Brain microvascular endothelial cell (primary cell): ENCODE data around the gene PRR14.
"Not testable (repeated sequence)": the region's sequence is repeated elsewhere in the genome, so short reads cannot be mapped to it uniquely, and the experiment has no call there.

Source experiments
- DNase-seq: peaks from one replicate; pipeline ENCODE4 v3.0.0-alpha.2; 2020
- H3K27ac ChIP-seq: fragments of 250-450 bp; sonication (Bioruptor Pico); 2 replicates; pipeline ENCODE4 v1.5.1; 2020; ENCODE audit warnings: mild to moderate bottlenecking, moderate library complexity
- H3K27me3 ChIP-seq: fragments of 250-450 bp; sonication (Bioruptor Pico); replicated peaks from 2 replicates; pipeline ENCODE4 v1.5.1; 2020; ENCODE audit warnings: mild to moderate bottlenecking
- H3K36me3 ChIP-seq: fragments of 250-450 bp; sonication (Bioruptor Pico); replicated peaks from 2 replicates; pipeline ENCODE4 v1.5.1; 2020; ENCODE audit warnings: mild to moderate bottlenecking
- H3K4me3 ChIP-seq: 2 replicates; pipeline ENCODE4 v1.5.1; 2011; ENCODE audit warnings: low read depth, mild to moderate bottlenecking, control low read depth, low read length, moderate library complexity
- CTCF ChIP-seq: IDR thresholded peaks from 2 replicates; pipeline ENCODE4 v1.5.1; 2011; ENCODE audit warnings: low read depth, mild to moderate bottlenecking, moderate library complexity, low read length, control low read depth, inconsistent platforms; ENCODE audit errors: missing control alignments
- in situ Hi-C: cut with HindIII; loops from 2 replicates; pipeline ENCODE4 v1.10.0; 2017; ENCODE audit warnings: low sequenced_read_pairs, low pct_ligation_motif_present

The PRR14 gene

GRCh38 chr16:30680326-30680725 is 29.6 kb downstream of the PRR14 start:
- no peak for TF ChIP-seq CTCF
- DNase-seq = no peak
- Histone ChIP-seq H3K36me3 (no peaks in the 10 kb centered on the region), H3K27ac (no peak overlapping the region), H3K4me3 (no peak overlapping the region), H3K27me3 (no peaks in the 10 kb centered on the region)
- in situ Hi-C loops = no loop called here

- no peak for DNase-seq
- TF ChIP-seq CTCF = no peak
- Histone ChIP-seq H3K27ac (no peak overlapping the region), H3K27me3 (no peaks in the 10 kb centered on the region), H3K36me3 (no peaks in the 10 kb centered on the region), H3K4me3 (no peak overlapping the region)
- in situ Hi-C loops = no loop called here
Observed at GRCh38 chr16:30688701-30689100, 37.9 kb downstream of the PRR14 start.

- in situ Hi-C loops = no loop called here
- TF ChIP-seq CTCF = no peak
Observed at GRCh38 chr16:30691907-30692306, 41.1 kb downstream of the PRR14 start.

GRCh38 chr16:30692396-30693064 is 41.8 kb downstream of the PRR14 start:
- in situ Hi-C loops = no loop called here

More at GRCh38 chr16:30691907-30692306, 41.1 kb downstream of the PRR14 start:
- H3K27ac ChIP-seq = no peak overlapping the region
- H3K4me3 ChIP-seq = no peak overlapping the region
- H3K36me3 ChIP-seq = no peaks in the 10 kb centered on the region
- no peak for DNase-seq
- H3K27me3 ChIP-seq = no peaks in the 10 kb centered on the region

GRCh38 chr16:30694926-30695693 is 44.4 kb downstream of the PRR14 start:
- H3K27me3 ChIP-seq = no peaks in the 10 kb centered on the region
- no peak for DNase-seq
- no peak overlapping the region for H3K27ac ChIP-seq
- no peaks in the 10 kb centered on the region for H3K36me3 ChIP-seq
- in situ Hi-C loops = no loop called here
- TF ChIP-seq CTCF = no peak
- H3K4me3 ChIP-seq = no peak overlapping the region

More at GRCh38 chr16:30692396-30693064, 41.8 kb downstream of the PRR14 start:
- Histone ChIP-seq H3K27ac (no peak overlapping the region), H3K4me3 (no peak overlapping the region), H3K36me3 (no peaks in the 10 kb centered on the region), H3K27me3 (no peaks in the 10 kb centered on the region)
- DNase-seq = no peak
- TF ChIP-seq CTCF = no peak

GRCh38 chr16:30696646-30697045 is 45.9 kb downstream of the PRR14 start:
- H3K27ac ChIP-seq, H3K4me3 ChIP-seq, H3K27me3 ChIP-seq, in situ Hi-C loops, DNase-seq, H3K36me3 ChIP-seq: not testable (repeated sequence)
